ENCODE measurements around the gene ARHGAP21. TPM values are rescaled to one million over a fixed set of nuclear protein-coding genes. Genes with fewer than 3 reads are reported as not detected.
A peak's percentile ranks its signal among the peaks of the same experiment; 100 is the strongest.
"Not testable (repeated sequence)": the region's sequence is repeated elsewhere in the genome, so short reads cannot be mapped to it uniquely, and the experiment has no call there.

The ARHGAP21 gene
- 100 to 1,000 TPM; 101 to 102 TPM for total RNA-seq
- long read RNA-seq, partial matches to known transcripts, result 10 of 14 reads
- long read RNA-seq, other reads (novel, unspliced or antisense), result 3 of 14 reads

DNA sequence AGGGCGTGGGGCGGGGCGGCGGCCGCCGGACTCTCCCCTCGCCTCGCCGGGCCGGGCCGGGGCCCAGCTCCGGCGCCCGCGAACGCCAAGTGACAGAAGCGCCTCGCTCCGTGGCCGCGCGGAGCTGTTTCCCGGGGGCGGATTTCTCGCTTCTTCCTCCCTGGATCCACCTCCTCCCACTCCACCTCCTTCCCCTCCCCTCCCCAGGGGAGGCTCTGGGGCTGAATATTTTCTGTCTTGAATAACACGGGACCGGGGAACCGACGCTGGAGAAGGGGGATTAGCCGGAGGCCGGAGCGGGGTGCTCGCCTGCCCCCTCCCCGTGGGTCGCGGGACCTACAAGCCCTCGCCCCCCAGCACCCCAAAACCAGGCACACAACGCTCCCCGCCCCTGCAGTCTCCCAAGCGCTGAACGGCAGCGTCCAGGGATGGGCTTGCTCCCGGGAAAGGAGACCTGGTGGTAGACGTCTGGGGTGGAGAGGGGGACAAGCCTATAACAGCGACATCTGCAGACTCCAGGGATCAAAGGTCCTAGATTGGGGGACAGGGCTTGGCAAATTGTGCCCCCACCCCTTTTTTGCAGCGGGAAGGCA is at the start of gene ARHGAP21:
TSS of gene ARHGAP21 (minus strand) at position 100 of the 593 bp plus-strand sequence. CDS start 1,988 bp downstream, outside the sequence.
- peak; percentile 48 for ATAC-seq
- peak; percentile 76 to 78 for DNase-seq
- intact Hi-C loops (cut with DNase I, micrococcal nuclease), result loop anchor here in 1 of 2 donors (10.0 kb wide), 1 partner anchor 231 kb away; the partner anchor contains the start of gene PRTFDC1

DNA sequence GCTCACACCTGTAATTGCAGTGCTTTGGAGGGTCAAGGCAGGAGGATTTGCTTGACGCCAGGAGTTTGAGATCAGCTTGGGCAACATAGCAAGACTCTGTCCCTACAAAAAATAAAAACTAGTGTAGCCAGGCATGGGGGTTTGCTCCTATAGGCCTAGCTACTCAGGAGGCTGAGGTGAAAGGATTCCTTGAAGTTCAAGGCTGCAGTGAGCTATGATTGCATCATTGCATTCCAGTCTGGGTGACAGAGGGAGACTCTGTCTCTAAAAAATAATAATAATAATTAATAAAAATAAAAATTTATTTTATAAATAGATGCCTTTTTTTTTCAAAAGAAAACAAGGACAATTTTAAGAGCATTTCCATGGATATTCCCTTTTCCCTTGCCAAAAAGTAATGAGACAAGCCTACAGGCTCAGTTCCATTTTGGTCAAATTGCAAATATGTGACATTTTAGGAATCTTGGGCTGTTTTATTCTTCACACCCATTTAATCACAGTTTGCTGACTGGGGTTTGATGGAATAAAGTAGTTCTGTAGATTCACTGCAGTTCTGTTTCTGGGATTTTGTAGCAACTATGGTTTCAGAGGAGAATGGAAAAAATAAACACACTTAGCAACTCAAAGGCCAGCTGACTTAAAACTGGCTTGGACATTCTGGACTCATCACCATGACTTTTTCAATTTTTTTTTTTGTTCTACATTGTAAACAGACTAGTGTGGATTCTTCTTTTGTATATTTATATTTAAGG is 48.4 kb upstream of the ARHGAP21 start:
- no peak for DNase-seq
- ATAC-seq, result no peak
- intact Hi-C loops (cut with DNase I, micrococcal nuclease), result no loop called here

DNA sequence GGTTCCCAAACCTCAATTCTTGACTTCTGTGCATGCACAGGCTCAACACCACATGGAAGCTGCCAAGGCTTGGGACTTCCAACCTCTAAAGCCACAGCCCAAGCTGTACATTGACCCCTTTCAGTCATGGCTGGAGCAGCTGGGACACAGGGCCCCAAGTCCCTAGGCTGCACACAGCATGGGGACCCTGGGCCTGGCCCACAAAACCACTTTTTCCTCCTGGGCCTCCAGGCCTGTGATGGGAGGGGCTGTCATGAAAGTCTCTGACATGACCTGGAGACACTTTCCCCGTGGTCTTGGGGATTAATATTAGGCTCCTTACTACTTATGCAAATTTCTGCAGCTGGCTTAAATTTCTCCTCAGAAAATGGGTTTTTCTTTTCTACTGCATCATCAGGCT is 41.3 kb upstream of the ARHGAP21 start:
- intact Hi-C loops (cut with DNase I, micrococcal nuclease); DNase-seq; ATAC-seq: not testable (repeated sequence)

DNA sequence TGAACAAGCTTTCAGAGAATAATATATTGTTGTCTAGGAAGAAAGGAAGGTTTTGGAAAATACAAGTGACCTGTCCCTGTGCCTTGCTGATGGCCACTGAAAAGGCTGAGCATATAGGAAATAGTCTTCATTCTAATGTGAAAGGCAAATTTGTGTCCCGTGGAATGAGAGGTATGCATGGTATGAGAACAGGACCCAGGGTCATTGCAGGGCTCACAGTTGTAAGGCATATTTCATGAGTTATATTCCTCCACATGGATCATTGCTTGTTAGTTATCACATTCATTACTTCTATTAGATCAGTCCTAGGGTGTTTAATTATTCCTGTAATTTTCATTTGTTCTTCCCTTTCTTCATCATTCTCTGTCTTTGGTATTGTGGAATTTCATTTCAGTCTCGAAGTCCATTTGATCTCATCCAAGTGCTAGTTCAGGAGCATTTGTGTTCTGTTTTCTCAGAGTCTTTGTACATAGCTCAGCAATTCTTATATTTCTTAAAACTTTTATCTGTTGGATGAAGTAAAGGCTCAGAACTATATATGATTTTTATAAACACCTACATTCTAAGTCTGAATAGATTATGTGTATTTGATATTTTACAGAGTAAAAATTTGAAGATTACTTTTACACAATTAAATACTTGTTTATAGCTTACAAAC is 39.4 kb upstream of the ARHGAP21 start:
- DNase-seq (no peak), ATAC-seq (no peak)
- intact Hi-C loops (cut with DNase I, micrococcal nuclease), result no loop called here

DNA sequence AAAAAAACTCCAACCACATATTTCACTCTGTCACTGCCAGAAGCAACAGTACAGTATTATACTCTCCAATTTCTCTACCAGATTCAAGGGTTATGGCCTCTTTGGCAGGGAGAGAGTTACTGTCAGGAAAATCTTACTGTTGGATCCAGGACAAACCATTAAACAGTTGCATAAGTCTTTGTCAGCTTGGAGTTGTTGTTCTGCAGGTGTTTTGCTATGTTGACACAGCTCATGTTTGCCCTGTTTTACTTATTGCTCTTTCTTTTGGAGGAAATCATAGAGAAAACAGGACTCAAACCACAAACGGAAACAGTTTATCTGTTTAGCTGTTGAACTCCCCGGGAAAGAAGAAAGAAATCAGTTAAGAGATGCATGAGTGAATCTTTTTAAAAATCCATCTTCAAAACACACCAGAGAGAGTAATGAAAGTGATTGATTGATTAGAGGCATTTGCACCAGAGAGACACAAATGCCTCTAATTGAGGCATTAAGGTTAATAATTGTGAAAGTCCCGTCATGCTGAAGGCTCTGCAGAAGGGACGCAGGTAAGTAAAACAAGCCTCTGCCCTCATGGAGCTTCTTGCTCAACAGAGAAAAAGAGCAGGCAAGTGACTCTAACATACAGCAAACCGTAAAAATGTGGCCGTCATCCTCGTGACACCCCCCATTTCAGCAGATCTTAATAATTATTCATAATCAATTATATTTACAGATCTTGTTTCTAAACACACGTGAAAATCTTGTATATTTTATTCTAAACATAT is 38.7 kb upstream of the ARHGAP21 start:
- intact Hi-C loops (cut with DNase I, micrococcal nuclease), result no loop called here
- ATAC-seq (no peak), DNase-seq (no peak)

DNA sequence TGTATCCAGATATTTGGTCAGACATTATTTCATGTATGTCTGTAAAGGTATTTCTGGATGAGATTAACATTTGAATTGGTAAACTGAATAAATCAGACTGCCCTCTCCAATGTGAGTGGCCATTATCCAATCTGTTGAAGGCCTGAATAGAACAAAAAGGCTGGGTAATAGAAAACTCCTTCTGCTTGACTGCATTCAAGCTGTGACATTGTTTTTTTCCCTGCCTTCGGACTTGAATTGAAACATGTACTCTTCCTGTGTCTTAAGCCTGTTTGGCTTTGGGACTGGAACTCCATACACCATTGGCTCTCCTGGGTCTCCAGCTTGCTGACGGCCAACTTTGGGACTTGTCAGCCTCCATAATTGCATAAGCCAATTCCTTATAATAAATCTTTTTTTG is 36.0 kb upstream of the ARHGAP21 start:
- intact Hi-C loops (cut with DNase I, micrococcal nuclease), result no loop called here
- ATAC-seq (no peak), DNase-seq (no peak)

DNA sequence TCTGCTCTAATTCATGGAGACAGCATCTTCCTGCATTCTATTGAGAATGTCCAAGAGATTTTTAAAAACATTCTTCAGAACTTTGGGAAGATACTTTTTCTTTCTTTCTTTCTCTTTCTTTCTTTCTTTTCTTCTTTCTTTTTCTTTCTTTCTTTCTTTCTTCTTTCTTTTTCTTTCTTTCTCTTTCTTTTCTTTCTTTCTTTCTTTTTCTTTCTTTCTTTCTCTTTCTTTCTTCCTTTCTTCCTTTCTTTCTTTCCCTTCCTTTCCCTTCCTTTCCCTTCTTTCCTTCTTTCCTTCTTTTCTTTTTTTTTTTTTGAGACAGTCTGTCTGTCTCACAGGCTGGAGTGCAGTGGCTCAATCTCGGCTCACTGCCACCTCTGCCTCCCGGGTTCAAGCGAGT is 34.6 kb upstream of the ARHGAP21 start:
- ATAC-seq; intact Hi-C loops (cut with DNase I, micrococcal nuclease); DNase-seq: not testable (repeated sequence)

DNA sequence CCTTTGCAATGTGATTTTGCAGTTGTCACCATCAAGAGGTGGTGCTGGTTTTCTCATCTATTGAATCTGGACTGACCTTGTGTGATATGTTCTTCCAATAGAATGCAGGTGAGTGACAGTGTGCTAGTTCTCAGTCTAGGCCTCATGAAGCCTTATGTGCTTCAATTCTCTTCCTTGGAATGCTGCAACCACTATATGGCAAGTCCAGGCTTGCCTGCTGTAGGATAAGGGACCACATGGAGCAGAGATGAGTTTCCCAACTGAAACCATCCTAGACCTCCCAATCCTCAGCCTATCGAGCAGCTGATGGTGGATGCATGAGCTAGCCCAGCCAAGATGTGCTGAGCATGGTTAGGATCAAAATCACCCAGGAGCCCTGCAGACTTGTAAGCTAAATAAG is 32.6 kb upstream of the ARHGAP21 start:
- ATAC-seq (no peak), DNase-seq (no peak)
- intact Hi-C loops (cut with DNase I, micrococcal nuclease), result no loop called here

DNA sequence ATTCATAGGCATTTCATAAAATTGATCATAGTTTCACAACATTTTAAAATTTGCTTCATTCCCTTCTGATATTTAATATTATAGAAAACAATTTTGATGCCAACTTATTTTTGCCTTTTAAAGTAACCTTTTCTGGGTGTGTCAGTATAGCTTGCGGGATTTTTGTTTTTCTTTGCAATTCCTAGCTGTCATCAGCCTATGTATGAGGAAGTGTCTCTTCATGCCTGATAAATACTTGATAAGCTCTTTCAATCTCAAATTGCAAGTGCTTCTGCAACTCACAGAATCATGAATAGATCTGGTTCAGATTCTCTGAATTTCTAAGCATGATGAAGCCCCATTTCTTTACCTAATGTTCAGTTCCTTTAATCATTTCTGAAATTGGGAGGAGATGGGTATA is 28.0 kb upstream of the ARHGAP21 start:
- intact Hi-C loops (cut with DNase I, micrococcal nuclease), result no loop called here
- DNase-seq (no peak), ATAC-seq (no peak)

DNA sequence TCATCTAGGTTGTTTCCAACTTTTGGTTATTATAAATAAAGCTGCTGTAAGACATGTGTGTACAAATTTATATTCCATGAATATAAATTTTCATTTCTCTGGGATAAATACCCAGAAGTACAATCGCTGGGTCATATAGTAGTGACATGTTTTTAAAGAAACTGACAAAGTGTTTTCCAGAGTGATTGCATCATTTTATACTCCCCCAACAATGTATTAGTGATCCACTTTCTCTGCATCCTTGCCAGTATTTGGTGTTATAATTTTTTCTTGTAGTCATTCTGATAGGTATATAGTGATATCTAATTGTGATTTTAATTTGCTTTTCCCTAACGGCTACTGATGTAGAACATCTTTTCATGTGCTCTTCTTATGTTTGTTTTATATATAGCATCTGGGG is 27.0 kb upstream of the ARHGAP21 start:
- DNase-seq, result no peak
- no peak for ATAC-seq
- intact Hi-C loops (cut with DNase I, micrococcal nuclease), result no loop called here

DNA sequence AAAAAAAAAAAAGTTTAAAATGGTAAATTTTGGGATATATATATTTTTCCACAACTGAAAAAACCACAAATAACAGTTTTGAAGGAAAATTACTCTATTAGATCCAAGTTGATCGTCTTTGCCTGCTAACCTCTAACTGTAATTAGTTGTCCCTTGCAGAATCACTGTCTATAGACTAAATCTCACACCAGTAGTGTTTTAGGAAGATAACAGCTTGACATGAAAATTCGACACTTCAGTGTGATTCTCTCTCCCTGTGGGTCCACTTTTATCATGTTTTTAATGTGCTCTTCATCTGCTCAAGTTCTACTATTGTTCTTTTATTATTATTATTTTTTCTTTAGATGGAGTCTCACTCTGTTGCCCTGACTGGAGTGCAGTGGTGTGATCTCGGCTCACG is 24.5 kb upstream of the ARHGAP21 start:
- intact Hi-C loops (cut with DNase I, micrococcal nuclease), result no loop called here
- no peak for ATAC-seq
- DNase-seq, result no peak

DNA sequence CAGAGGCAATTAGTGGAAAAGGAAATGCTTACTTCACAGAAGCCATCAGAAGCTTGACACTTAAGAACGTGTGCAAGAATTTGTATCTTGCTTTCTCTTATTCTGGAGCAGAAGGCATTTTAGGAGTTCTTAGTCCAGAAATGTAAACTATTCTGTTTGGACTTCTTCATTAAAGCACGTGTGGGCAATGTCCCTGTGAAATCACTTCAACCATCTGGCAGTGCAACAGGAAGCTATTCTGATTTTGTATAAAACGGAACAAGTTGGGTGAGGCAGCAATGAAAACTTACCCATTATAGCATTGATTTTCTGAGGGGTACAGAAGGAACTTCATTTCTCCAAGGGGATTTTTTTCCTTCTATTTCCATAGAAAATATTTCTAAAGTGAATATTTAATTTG is 21.3 kb upstream of the ARHGAP21 start:
- DNase-seq (no peak), ATAC-seq (peak; percentile 27)
- intact Hi-C loops (cut with DNase I, micrococcal nuclease), result no loop called here

DNA sequence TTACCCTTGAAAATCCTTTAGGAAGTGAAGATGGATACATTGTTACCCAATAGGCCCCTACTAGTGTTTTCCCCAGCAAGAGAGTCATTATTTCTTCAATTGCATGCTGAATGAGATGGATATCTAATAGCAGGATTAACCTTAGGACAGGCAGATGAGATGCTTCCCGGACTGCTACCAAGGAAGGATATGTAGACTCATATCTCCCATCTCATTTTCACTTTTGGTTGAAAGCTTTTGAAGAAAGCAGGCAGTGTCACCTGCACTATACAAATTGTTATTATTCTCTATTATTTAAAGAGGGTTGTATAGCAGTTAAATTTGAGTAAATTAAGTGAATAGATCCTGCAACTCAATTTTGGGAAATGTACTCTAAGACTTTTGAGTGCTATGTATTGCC is 17.0 kb upstream of the ARHGAP21 start:
- intact Hi-C loops (cut with DNase I, micrococcal nuclease), result no loop called here
- ATAC-seq (no peak), DNase-seq (no peak)

DNA sequence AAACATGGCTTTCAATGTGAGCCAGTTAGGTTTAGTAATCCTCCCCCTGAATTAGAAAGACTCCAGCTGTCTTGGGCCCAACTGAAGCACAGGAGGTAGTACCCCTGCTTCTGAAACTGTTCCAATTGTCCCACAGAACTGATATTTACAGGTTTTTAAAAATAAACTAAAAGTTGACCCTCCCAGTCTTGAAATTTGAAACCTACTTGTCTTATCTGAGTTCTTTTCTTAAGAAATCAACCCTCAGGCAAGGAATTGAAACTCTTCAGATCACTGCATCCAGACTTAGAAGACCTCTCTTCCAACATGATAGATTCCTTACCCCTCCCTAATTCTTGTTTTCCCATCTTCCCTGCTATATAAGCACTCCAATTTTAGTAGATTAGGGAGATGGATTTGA is 13.3 kb upstream of the ARHGAP21 start:
- ATAC-seq (no peak), DNase-seq (no peak)
- intact Hi-C loops (cut with DNase I, micrococcal nuclease), result loop anchor here in 1 of 2 donors (10.0 kb wide), 1 partner anchor 348 kb away; no protein-coding TSS in a partner anchor

DNA sequence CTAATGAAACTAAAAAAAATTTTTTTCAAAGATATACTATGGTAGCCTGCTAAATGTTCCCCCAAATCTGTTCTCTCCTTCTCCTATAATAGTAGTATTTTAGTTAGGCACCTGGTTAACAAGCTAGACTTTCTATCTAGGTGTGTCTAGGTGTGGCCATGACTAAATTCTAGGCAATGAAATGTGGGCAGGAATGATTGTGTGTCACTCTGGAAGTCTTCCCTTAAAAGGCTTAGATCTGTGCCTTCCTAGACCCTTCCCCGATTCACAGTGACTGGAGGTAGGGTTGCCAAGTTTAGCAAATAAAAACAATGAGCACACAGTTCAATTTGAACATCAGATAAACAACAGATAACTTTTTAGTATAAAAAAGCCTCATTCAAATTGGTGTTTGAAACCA is 8.3 kb upstream of the ARHGAP21 start:
- ATAC-seq, result peak; percentile 97
- DNase-seq, result no peak
- intact Hi-C loops (cut with DNase I, micrococcal nuclease), result loop anchor here in 1 of 2 donors (10.0 kb wide), 1 partner anchor 353 kb away; no protein-coding TSS in a partner anchor

DNA sequence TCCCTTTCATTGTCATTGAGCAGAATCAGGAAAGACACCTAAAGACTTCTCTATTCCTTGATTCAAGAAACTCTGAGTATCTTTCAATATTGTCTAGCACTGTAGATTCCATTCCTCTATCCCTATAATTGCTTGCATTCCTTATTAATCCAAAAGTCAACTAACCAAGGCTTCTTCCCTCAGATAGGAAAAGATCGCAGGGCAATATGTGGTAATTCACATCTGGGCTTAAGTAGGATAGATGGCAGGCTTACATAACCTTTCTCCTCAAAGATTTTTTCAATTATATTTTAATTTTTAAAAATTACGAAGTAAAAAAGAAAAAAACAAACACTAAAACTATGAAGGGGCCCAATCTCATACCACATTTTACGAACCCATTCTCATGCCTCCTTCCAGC is 7.1 kb upstream of the ARHGAP21 start:
- no peak for DNase-seq
- ATAC-seq, result no peak
- intact Hi-C loops (cut with DNase I, micrococcal nuclease), result loop anchor here in 1 of 2 donors (10.0 kb wide), 1 partner anchor 354 kb away; no protein-coding TSS in a partner anchor

DNA sequence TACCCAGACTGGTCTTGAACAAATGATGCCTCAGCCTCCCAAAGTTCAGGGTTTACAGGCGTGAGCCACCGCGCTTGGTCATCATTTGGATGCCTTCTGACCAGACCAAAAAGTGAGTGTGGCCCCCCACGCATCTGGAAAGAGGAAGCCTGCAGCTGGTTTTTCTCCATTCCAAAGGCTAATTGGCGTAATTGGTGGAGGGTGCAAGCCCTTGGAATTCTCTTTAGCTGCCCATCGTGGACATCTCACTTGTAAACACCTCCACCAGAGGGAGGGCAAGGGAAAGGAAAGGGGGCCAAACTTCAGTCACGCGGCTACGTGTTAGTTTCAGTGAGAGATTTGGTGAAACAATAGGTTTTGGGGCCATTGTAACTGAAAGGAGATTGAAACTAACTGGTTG is 4.1 kb upstream of the ARHGAP21 start:
- intact Hi-C loops (cut with DNase I, micrococcal nuclease), result loop anchor here in 1 of 2 donors (10.0 kb wide), 1 partner anchor 227 kb away; the partner anchor contains the start of gene PRTFDC1
- no peak for DNase-seq
- no peak for ATAC-seq

DNA sequence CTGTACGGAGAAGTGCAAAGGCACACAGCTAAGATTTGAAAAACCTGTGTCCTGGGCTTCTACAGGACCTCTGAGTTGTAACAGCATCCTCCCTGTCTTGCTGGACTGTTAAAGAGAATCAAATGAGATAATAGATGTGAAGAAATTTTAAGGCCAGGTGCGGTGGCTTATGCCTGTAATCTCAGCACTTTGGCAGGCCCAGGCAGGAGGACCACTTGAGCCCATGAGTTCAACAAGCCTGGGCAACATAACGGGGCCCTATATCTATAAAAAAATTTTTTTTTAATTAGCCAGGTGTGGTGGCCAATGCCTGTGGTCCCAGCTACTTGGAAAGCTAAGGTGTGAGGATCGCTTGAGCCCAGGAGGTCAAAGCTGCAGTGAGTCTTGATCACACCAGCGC is 2.9 kb upstream of the ARHGAP21 start:
- ATAC-seq, result no peak
- intact Hi-C loops (cut with DNase I, micrococcal nuclease), result loop anchor here in 1 of 2 donors (10.0 kb wide), 1 partner anchor 228 kb away; the partner anchor contains the start of gene PRTFDC1

DNA sequence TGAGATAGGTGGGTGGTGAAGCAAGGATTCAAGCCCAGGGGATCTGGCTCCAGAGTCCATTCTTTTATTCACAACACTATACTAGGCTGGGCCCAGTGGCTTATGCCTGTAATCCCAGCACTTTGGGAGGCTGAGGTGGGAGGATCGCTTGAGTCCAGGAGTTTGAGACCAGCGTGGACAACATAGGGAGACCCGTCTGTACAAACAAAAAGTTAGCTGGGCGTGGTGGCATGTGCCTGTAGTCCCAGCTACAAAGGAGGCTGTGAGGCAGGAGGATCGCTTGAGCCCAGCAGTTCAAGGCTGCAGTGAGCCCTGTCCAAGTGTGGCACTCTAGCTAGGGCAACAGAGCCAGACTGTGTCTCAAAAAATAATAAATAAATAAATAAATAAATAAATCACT is 2.3 kb upstream of the ARHGAP21 start:
- not testable (repeated sequence) for DNase-seq

More for the DNA sequence above, 2.9 kb upstream of the ARHGAP21 start:
- DNase-seq, result no peak

More for the DNA sequence above, 2.3 kb upstream of the ARHGAP21 start:
- intact Hi-C loops (cut with DNase I, micrococcal nuclease), result loop anchor here in 1 of 2 donors (10.0 kb wide), 1 partner anchor 229 kb away; the partner anchor contains the start of gene PRTFDC1
- not testable (repeated sequence) for ATAC-seq

All from left colon (tissue), 2 donors.